WI38 (cell line): ENCODE data around the gene RANBP17.
A peak's percentile ranks its signal among the peaks of the same experiment; 100 is the strongest.

Source experiments
- H3K4me3 ChIP-seq: 2 replicates; pipeline ENCODE4 v1.5.1; 2011; ENCODE audit warnings: low read depth, mild to moderate bottlenecking, control low read depth, low read length
- CTCF ChIP-seq: IDR thresholded peaks from 2 replicates; pipeline ENCODE4 v1.5.1; 2012; ENCODE audit warnings: low read depth, mild to moderate bottlenecking, control low read depth, low read length

The RANBP17 gene

GRCh38 chr5:171188016-171188415, 326.2 kb downstream of the RANBP17 start:
- H3K4me3 ChIP-seq: no peak overlapping the region
- TF ChIP-seq CTCF: no peak

GRCh38 chr5:171189442-171189841, 327.6 kb downstream of the RANBP17 start:
- no peak overlapping the region for H3K4me3 ChIP-seq
- no peak for TF ChIP-seq CTCF

GRCh38 chr5:171192111-171192510, 330.3 kb downstream of the RANBP17 start:
- H3K4me3 ChIP-seq: no peak overlapping the region
- TF ChIP-seq CTCF: no peak

- TF ChIP-seq CTCF: no peak
- no peak overlapping the region for H3K4me3 ChIP-seq
Measured at GRCh38 chr5:171201310-171201709, 339.5 kb downstream of the RANBP17 start.

GRCh38 chr5:171205375-171205774, 343.6 kb downstream of the RANBP17 start:
- TF ChIP-seq CTCF: no peak
- no peak overlapping the region for H3K4me3 ChIP-seq

GRCh38 chr5:171207256-171207847, 345.5 kb downstream of the RANBP17 start:
- H3K4me3 ChIP-seq: no peak overlapping the region
- TF ChIP-seq CTCF: peak; percentile 30; the same call in 1 of the 2 replicates

- no peak for TF ChIP-seq CTCF
Measured at GRCh38 chr5:171221916-171222315, 360.1 kb downstream of the RANBP17 start.

More at GRCh38 chr5:171221916-171222315, 360.1 kb downstream of the RANBP17 start:
- no peak overlapping the region for H3K4me3 ChIP-seq
